Right lobe of liver (tissue), 6 donors: ENCODE data around the gene USP28. TPM values are rescaled to one million over a fixed set of nuclear protein-coding genes. Genes with fewer than 3 reads are reported as not detected.
A peak's percentile ranks its signal among the peaks of the same experiment; 100 is the strongest.
"Not testable (repeated sequence)": the region's sequence is repeated elsewhere in the genome, so short reads cannot be mapped to it uniquely, and the experiment has no call there.

Experiments
- ATAC-seq, 4 donors: fragments of 200-7000 bp; cut with Tn5 transposase; one replicate each; pipeline ENCODE4 v1.9.1; 2020; ENCODE audit warnings: mild to moderate bottlenecking in 4 of 4, moderate library complexity in 4 of 4
- DNase-seq, 3 donors: peaks; one replicate each; pipeline ENCODE4 v3.0.0-alpha.2; 2020
- H3K27ac ChIP-seq, 3 donors: fragments of 200-600 bp; one replicate each; pipeline ENCODE4 v1.8.0; 2022
- H3K27me3 ChIP-seq, 2 donors: fragments of 200-600 bp; one replicate each; pipeline ENCODE4 v1.8.0; 2022
- H3K36me3 ChIP-seq, 4 donors: fragments of 200-600 bp; sonication (generic) in 1 of 4; one replicate each; pipeline versions ENCODE4 v1.5.1 to v1.8.0; 2017 to 2022; ENCODE audit warnings: control low read depth in 1 of 4
- H3K4me1 ChIP-seq, 4 donors: fragments of 200-600 bp; sonication (generic) in 1 of 4; one replicate each; pipeline versions ENCODE4 v1.5.1 to v1.8.0; 2017 to 2022; ENCODE audit warnings: control low read depth in 1 of 4
- H3K4me3 ChIP-seq, 3 donors: fragments of 200-600 bp; one replicate each; pipeline ENCODE4 v1.8.0; 2022
- H3K9me3 ChIP-seq, 4 donors: fragments of 200-600 bp; sonication (generic) in 1 of 4; one replicate each; pipeline versions ENCODE4 v1.5.1 to v1.8.0; 2017 to 2022; ENCODE audit warnings: control low read depth in 1 of 4
- CTCF ChIP-seq, 4 donors: fragments of 200-600 bp in 3 of 4; fragments of 450-650 bp in 1 of 4; IDR thresholded peaks; one replicate each; pipeline versions ENCODE4 v1.5.1 to v1.8.0; 2016 to 2022; ENCODE audit warnings: antibody characterized with exemption in 4 of 4, mild to moderate bottlenecking in 2 of 4
- POLR2A ChIP-seq: fragments of 450-650 bp; IDR thresholded peaks from one replicate; pipeline ENCODE4 v1.6.1; 2017; ENCODE audit warnings: antibody characterized with exemption, mild to moderate bottlenecking
- WGBS: methylation state at CpG from one replicate; pipeline ENCODE4 v1.1.6; 2018; ENCODE audit warnings: low coverage, low lambda C conversion rate; ENCODE audit not compliant: insufficient coverage; ENCODE audit errors: missing lambda C conversion rate; 5-methylcytosine and 5-hydroxymethylcytosine counted together
- intact Hi-C, 2 donors: fragments of 100-400 bp; cut with DNase I; formaldehyde crosslinking; loops; one replicate each; pipeline versions ENCODE4 v1.11.2 to v1.14.1; 2022
- total RNA-seq, 6 experiments: library from RNA; depleted of rRNA in 2 of 6; stranded (reverse); fragments of >200 nt in 2 of 6; fragmentation: NEBNext Ultra II Directional in 3 of 6; extraction: Animal tissue kit (Norgen Biotek cat#: 25700) in 3 of 6; gene quantifications; one replicate each; pipeline versions ENCODE4 v1.1.0 to v1.2.4, GENCODE V29; 2016 to 2023
- donor health status: DM: no; HTN: yes; CAD: no.
- donor health status: DM: no; HTN: no; CAD: no.
- donor health status: DM: no; HTN: no; CAD: no.
- donor health status: DM: no; HTN: yes; CAD: no.
- donor health status: DM: no; HTN: yes; CAD: no.

The USP28 gene
- total RNA-seq, 6 experiments from 2014 or later: 12.1 to 15.3 (median 14.4) TPM

DNA sequence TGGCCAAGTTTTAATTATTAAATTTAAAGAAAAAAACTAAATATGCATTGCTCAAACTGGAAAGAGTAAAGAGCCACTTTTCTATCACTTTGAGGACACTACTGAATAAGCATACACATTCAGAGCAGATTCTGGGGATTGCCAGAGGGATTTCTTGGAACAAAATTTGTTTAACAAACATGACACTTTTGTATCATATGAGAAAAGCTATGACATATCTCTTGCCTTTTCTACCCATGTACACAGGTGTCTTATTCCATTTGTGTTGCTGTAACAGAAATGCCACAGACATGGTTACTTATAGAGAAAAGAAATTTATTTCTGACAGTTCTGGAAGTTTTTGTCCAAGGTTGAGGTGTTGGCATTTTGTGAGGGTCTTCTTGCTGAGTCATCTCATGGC lies 13.5 kb upstream of the USP28 start:
- ATAC-seq (no peak), DNase-seq (no peak)
- Histone ChIP-seq H3K4me3 (no peak overlapping the region), H3K36me3 (no peaks in the 10 kb centered on the region), H3K4me1 (no peaks in the 10 kb centered on the region), H3K9me3 (no peaks in the 10 kb centered on the region), H3K27me3 (no peaks in the 10 kb centered on the region), H3K27ac (no peak overlapping the region)
- TF ChIP-seq CTCF (IDR thresholded peaks at IDR 0.05) (no peak), POLR2A (no peak)
- intact Hi-C loops: no loop called here

GRCh38 chr11:113885897-113886296 lies 10.5 kb upstream of the USP28 start:
- no peak for TF ChIP-seq CTCF (IDR thresholded peaks at IDR 0.05)
- no peak for TF ChIP-seq POLR2A
- no peak for DNase-seq
- Histone ChIP-seq H3K4me1 (no peaks in the 10 kb centered on the region), H3K36me3 (no peaks in the 10 kb centered on the region), H3K4me3 (no peak overlapping the region), H3K27me3 (no peaks in the 10 kb centered on the region), H3K9me3 (no peaks in the 10 kb centered on the region), H3K27ac (no peak overlapping the region)
- no peak for ATAC-seq
- WGBS: 62% methylated on average over 6 of the region's 6 CpGs
- intact Hi-C loops: no loop called here

DNA sequence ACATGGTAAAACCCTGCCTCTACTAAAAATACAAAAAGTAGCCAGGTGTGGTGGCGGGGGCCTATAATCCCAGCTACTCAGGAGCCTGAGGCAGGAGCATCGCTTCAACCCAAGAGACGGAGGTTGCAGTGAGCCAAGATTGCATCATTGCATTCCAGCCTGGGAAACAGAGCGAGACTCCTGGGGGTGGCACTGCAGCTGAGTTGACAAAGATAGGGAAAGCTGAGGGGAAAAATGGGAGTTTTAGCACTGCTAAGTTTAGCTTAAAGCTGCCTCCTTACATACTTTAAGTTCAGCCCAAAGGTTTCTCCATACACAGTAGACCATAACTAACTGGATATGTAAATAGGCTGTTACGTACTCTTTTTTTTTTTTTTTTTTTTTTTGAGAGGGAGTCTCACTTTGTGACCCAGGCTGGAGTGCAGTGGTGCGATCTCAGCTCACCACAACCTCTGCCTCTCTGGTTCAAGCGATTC lies 9.0 kb upstream of the USP28 start:
- Histone ChIP-seq H3K36me3 (no peaks in the 10 kb centered on the region), H3K27me3 (no peaks in the 10 kb centered on the region), H3K27ac (no peak overlapping the region), H3K9me3 (no peaks in the 10 kb centered on the region), H3K4me3 (no peak overlapping the region), H3K4me1 (no peaks in the 10 kb centered on the region)
- TF ChIP-seq CTCF (IDR thresholded peaks at IDR 0.05) (no peak), POLR2A (no peak)
- intact Hi-C loops: no loop called here
- 39% methylated on average over 5 of the region's 7 CpGs for WGBS
- DNase-seq: peak in 1 of 3 donors; percentile 28
- peak in 2 of 4 donors; percentile 50 to 71 for ATAC-seq

DNA sequence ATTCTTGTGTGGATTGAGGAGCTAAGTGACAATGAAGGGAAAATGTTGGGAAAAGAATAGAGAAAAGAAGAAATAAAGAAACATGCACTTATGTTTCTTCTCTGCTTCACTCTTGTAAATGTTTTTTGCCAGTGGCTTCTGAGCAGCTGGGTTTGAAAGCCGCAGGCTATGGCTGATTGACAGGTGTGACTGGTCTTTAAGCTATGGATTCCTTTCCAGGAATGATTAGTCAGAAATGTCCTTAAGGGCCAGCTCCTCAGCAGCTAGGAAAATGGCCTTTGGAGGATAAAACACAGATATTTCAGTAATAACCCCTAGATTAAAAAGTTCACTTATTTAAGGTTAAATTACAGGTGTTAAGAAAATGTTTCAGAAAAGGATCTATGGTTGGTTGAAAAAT lies 6.5 kb upstream of the USP28 start:
- Histone ChIP-seq H3K4me1 (no peaks in the 10 kb centered on the region), H3K27ac (no peak overlapping the region), H3K27me3 (no peaks in the 10 kb centered on the region), H3K9me3 (no peaks in the 10 kb centered on the region), H3K4me3 (no peak overlapping the region), H3K36me3 (no peaks in the 10 kb centered on the region)
- WGBS: 85% methylated on average over 1 of the region's 1 CpG
- intact Hi-C loops: no loop called here
- no peak for ATAC-seq
- DNase-seq: no peak
- TF ChIP-seq CTCF (IDR thresholded peaks at IDR 0.05) (no peak), POLR2A (no peak)

DNA sequence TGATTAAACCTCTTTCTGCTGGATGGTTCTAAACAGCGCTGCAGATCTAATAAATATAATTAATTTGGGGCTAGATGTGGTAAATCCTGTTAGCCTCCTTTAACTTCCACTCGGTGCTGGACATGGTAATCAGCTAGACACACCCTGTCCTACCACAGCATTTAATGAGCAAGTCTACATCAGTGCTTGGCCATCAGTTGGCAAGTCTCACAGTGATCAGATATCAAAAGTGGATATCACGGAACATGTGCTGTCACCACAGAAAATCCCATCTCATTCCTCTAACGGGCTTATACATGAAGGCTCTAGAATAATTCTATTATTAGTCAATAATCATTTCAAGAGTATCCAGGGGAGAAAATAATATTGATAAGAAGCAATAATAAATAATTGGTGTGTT lies 5.6 kb upstream of the USP28 start:
- no peak for ATAC-seq
- Histone ChIP-seq H3K4me1 (peaks cover 0 to 3% (median 0%) of the 10 kb centered on the region in 4 donors), H3K27ac (no peak overlapping the region), H3K36me3 (no peaks in the 10 kb centered on the region), H3K9me3 (no peaks in the 10 kb centered on the region), H3K27me3 (no peaks in the 10 kb centered on the region), H3K4me3 (no peak overlapping the region)
- no peak for DNase-seq
- intact Hi-C loops: no loop called here
- no peak for TF ChIP-seq POLR2A
- TF ChIP-seq CTCF (IDR thresholded peaks at IDR 0.05): no peak
- 79% methylated on average over 4 of the region's 4 CpGs for WGBS

GRCh38 chr11:113879446-113879845 lies 4.1 kb upstream of the USP28 start:
- H3K9me3 ChIP-seq, H3K36me3 ChIP-seq, DNase-seq, ATAC-seq, H3K4me1 ChIP-seq, H3K27me3 ChIP-seq, H3K27ac ChIP-seq, intact Hi-C loops, H3K4me3 ChIP-seq: not testable (repeated sequence)
- 100% methylated on average over 1 of the region's 4 CpGs for WGBS
